ENCODE data around the gene COQ4.
A peak's percentile ranks its signal among the peaks of the same experiment; 100 is the strongest.
"Not testable (repeated sequence)": the region's sequence is repeated elsewhere in the genome, so short reads cannot be mapped to it uniquely, and the experiment has no call there.

Gene COQ4

GRCh38 chr9:128304136-128304970 is 18.3 kb upstream of the COQ4 start:
- DNase-seq, result no peak

GRCh38 chr9:128304971-128305288 is 17.7 kb upstream of the COQ4 start:
- DNase-seq, result no peak

- no peak for DNase-seq
Observed at GRCh38 chr9:128309551-128309950, 13.1 kb upstream of the COQ4 start.

GRCh38 chr9:128310461-128310860 is 12.2 kb upstream of the COQ4 start:
- no peak for DNase-seq

- DNase-seq, result no peak
Observed at GRCh38 chr9:128314697-128315096, 7.9 kb upstream of the COQ4 start.

GRCh38 chr9:128316421-128316820 is 6.2 kb upstream of the COQ4 start:
- DNase-seq, result no peak

GRCh38 chr9:128317629-128318028 is 5.0 kb upstream of the COQ4 start:
- DNase-seq, result no peak

- DNase-seq, result no peak
Observed at GRCh38 chr9:128321343-128321742, 1.3 kb upstream of the COQ4 start.

GRCh38 chr9:128321879-128322403 is 698 bp upstream of the COQ4 start:
- no peak for DNase-seq

GRCh38 chr9:128323212-128323730 is 632 bp downstream of the COQ4 start:
- no peak for DNase-seq

- no peak for DNase-seq
Observed at GRCh38 chr9:128323791-128324190, 1.2 kb downstream of the COQ4 start.

- DNase-seq, result no peak
Observed at GRCh38 chr9:128324401-128324800, 1.8 kb downstream of the COQ4 start.

- DNase-seq, result no peak
Observed at GRCh38 chr9:128325629-128326028, 3.0 kb downstream of the COQ4 start.

- no peak for DNase-seq
Observed at GRCh38 chr9:128333451-128333869, 10.8 kb downstream of the COQ4 start.

- DNase-seq, result no peak
Observed at GRCh38 chr9:128335161-128335560, 12.5 kb downstream of the COQ4 start.

GRCh38 chr9:128335914-128336313 is 13.3 kb downstream of the COQ4 start:
- no peak for DNase-seq

GRCh38 chr9:128337936-128338335 is 15.3 kb downstream of the COQ4 start:
- no peak for DNase-seq

GRCh38 chr9:128338852-128339614 is 16.4 kb downstream of the COQ4 start:
- not testable (repeated sequence) for DNase-seq

GRCh38 chr9:128339761-128340690 is 17.4 kb downstream of the COQ4 start, which contains the start of gene SLC27A4:
TSS of gene SLC27A4 (plus strand) at chr9:128340527. CDS start at chr9:128343133, 2,606 bp downstream.
- DNase-seq, result peak; percentile 81

GRCh38 chr9:128340691-128341434 is 18.2 kb downstream of the COQ4 start:
- DNase-seq, result peak; percentile 39

- peak; percentile 61 for DNase-seq
Observed at GRCh38 chr9:128341435-128341849, 18.8 kb downstream of the COQ4 start.
